Kidney (tissue), 14 donors: ENCODE data around the gene ADGRE2. TPM values are rescaled to one million over a fixed set of nuclear protein-coding genes. Genes with fewer than 3 reads are reported as not detected.

ENCODE experiments used
- DNase-seq, 5 donors: peaks; one replicate each; pipeline ENCODE4 v3.0.0-alpha.2; 2013 to 2020
- FAIRE-seq: peaks from 2 replicates; lab custom pipeline; 2012; peaks lifted over from hg19 to GRCh38; lab: Jason Lieb, UNC
- H3K27ac ChIP-seq, 2 donors: one replicate each; pipeline ENCODE4 v1.7.0; 2013; ENCODE audit warnings: low read depth in 2 of 2, low read length in 2 of 2, inconsistent platforms in 1 of 2
- H3K27me3 ChIP-seq: one replicate; pipeline ENCODE4 v1.7.1; 2013; ENCODE audit warnings: low read length, inconsistent platforms; ENCODE audit not compliant: control insufficient read depth, insufficient read depth
- H3K36me3 ChIP-seq, 3 donors: one replicate each; pipeline versions ENCODE4 v1.7.0 to v1.7.1; 2013; ENCODE audit warnings: low read length in 3 of 3, control low read depth in 1 of 3, inconsistent platforms in 1 of 3; ENCODE audit not compliant: insufficient read depth in 3 of 3, control insufficient read depth in 2 of 3
- H3K4me1 ChIP-seq, 3 donors: one replicate each; pipeline versions ENCODE4 v1.7.0 to v1.7.1; 2013; ENCODE audit warnings: low read length in 3 of 3, inconsistent platforms in 1 of 3, low read depth in 1 of 3; ENCODE audit not compliant: control insufficient read depth in 2 of 3, insufficient read depth in 2 of 3
- H3K4me3 ChIP-seq, 3 donors: one replicate each; pipeline versions ENCODE4 v1.7.0 to v1.8.1; 2013; ENCODE audit warnings: low read length in 3 of 3, control low read depth in 1 of 3, inconsistent platforms in 1 of 3
- H3K9ac ChIP-seq, 3 donors: one replicate each; pipeline versions ENCODE4 v1.7.0 to v1.7.1; 2013; ENCODE audit warnings: low read length in 3 of 3, control low read depth in 1 of 3, inconsistent platforms in 1 of 3
- H3K9me3 ChIP-seq, 3 donors: one replicate each; pipeline versions ENCODE4 v1.7.0 to v1.7.1; 2013; ENCODE audit warnings: low read length in 3 of 3, control low read depth in 1 of 3, inconsistent platforms in 1 of 3; ENCODE audit not compliant: control insufficient read depth in 2 of 3, insufficient read depth in 1 of 3
- intact Hi-C: fragments of 100-400 bp; cut with DNase I; formaldehyde crosslinking; loops from one replicate; pipeline ENCODE4 v1.11.1; 2022
- polyA plus RNA-seq: library from polyadenylated mRNA; stranded (reverse); fragments of 350-450 nt; fragmentation: Illumina TruSeq; extraction: RNeasy Lipid Tissue Mini Kit (QIAGEN cat#74804); gene quantifications from one replicate; pipeline ENCODE4 v1.2.3, GENCODE V29; 2014; ENCODE audit warnings: low read depth, low replicate concordance; ENCODE audit not compliant: insufficient read depth
- total RNA-seq: library from RNA; stranded (reverse); fragmentation: NEBNext Ultra II Directional; extraction: Animal tissue kit (Norgen Biotek cat#: 25700); gene quantifications from one replicate; pipeline ENCODE4 v1.2.1, GENCODE V29; 2021
- TF ChIP-seq, protein P1 (sequence below): IDR thresholded peaks from 3 replicates; pipeline ENCODE4 v1.5.1; 2012; ENCODE audit warnings: mild to moderate bottlenecking, moderate library complexity, borderline replicate concordance; ENCODE audit not compliant: insufficient read depth; ENCODE audit errors: extremely low read depth
- donor health status: control.
- donor health status: control.
- donor health status: control.
- donor health status: control.
- donor health status: control.
- donor health status: DM: yes; HTN: yes; CAD: no.
- donor health status: Normal renal cell carcinoma (clear cell type).

The ADGRE2 gene
- total and polyA plus RNA-seq, 2 donors from 2014 or later = 0.15 to 10.4 TPM

DNA sequence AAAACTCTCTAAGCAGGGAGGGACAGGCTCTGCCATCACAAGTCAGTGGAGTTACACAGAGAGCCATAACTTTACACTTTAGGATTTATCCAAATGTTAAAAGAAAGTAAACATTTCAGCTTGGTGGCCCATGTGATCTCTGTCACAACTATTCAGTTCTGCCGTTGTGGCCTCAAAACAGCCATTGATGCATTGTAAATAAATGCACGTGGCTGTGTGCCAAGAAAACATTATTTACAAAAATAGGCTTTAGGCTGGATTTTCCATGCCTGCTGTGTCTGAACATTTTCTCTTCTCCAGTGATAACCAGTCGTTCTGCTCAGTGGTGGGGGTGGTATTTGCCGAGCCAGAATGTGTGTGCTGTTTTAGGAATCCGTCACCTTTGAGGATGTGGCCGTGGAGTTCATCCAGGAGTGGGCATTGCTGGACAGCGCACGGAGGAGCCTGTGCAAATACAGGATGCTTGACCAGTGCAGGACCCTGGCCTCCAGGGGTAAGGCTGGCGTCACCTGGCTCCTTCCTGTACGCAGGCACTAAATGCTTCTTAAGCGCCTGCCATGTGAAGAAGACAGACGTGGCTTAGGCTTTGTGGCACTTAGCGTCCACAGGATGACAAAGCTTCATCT, 83.6 kb downstream of the ADGRE2 start:
- intact Hi-C loops = no loop called here
- Histone ChIP-seq H3K9me3 (no peaks in the 10 kb centered on the region), H3K4me3 (no peak overlapping the region), H3K4me1 (peaks cover 0 to 9% (median 0%) of the 10 kb centered on the region in 3 donors), H3K9ac (no peak overlapping the region), H3K36me3 (peaks cover 4 to 18% (median 15%) of the 10 kb centered on the region in 3 donors), H3K27me3 (no peaks in the 10 kb centered on the region), H3K27ac (no peak overlapping the region)
- TF ChIP-seq, protein P1, sequence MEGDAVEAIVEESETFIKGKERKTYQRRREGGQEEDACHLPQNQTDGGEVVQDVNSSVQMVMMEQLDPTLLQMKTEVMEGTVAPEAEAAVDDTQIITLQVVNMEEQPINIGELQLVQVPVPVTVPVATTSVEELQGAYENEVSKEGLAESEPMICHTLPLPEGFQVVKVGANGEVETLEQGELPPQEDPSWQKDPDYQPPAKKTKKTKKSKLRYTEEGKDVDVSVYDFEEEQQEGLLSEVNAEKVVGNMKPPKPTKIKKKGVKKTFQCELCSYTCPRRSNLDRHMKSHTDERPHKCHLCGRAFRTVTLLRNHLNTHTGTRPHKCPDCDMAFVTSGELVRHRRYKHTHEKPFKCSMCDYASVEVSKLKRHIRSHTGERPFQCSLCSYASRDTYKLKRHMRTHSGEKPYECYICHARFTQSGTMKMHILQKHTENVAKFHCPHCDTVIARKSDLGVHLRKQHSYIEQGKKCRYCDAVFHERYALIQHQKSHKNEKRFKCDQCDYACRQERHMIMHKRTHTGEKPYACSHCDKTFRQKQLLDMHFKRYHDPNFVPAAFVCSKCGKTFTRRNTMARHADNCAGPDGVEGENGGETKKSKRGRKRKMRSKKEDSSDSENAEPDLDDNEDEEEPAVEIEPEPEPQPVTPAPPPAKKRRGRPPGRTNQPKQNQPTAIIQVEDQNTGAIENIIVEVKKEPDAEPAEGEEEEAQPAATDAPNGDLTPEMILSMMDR = no peak
- FAIRE-seq (no peak), DNase-seq (no peak)

DNA sequence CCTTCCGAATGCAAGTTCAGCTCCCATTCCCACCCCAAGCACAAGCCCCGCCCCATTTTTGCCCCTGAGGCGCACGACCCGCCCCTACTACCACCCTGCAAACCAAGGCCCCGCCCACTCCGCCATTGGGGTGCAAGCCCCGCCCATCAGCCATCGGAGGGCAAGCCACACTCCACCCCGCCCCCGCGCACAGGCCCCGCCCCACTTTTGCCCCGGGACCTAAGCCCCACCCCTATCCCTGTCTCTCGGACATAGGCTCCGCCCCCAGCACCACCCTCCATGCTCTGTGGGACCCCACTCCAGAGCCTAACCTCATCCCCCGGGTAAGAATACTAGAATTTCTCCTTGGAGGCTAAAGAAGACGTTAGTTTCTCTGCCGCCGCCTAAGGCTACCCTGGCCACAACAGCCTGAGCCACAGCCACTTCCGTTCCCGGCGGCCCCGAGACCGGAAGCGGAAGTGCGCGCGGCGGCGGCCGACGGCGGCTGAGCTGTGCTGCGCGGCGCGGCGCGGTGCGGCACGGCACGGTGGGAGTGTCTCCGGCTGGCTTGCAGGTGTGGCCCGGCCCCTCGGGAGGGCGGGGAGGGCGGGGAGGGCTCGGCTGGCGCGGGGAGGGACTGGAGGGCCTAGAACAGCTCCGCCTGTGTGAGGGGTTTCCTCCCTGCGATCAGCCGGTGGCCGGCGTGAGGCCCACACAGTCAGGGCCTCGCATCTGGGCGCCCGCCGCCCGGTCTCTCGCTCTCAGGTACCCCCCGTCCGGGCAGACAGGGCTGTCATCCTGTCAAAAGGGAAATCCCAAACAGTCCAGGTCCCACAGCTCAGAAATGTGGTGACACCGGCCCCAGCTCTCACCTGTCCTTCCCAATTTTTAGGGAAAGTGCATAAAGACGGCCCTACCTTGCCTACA, 88.5 kb downstream of the ADGRE2 start, which contains the start of gene ZNF333:
Gene ZNF333 (plus strand): TSS at position 451 of the 906 bp plus-strand sequence. CDS start 3,444 bp downstream, outside the sequence.
- no peaks in the 10 kb centered on the region for H3K27me3 ChIP-seq
- peak within 1 kb of the TSS; percentile 97 to 98 for H3K27ac ChIP-seq
- TF ChIP-seq, protein P1 = peak; percentile 11
- peak within 1 kb of the TSS; percentile 86 to 96 (median 93) for H3K4me3 ChIP-seq
- H3K9ac ChIP-seq = peak within 1 kb of the TSS; percentile 76 to 91 (median 90)
- peaks cover 0 to 9% (median 0%) of the 10 kb centered on the region in 3 donors for H3K4me1 ChIP-seq
- H3K9me3 ChIP-seq = no peaks in the 10 kb centered on the region
- DNase-seq (peak; percentile 95 to 98 (median 97)), FAIRE-seq (no peak)
- peaks cover 0 to 4% (median 0%) of the 10 kb centered on the region in 3 donors for H3K36me3 ChIP-seq
- intact Hi-C loops = loop anchor here (10.0 kb wide), 1 partner anchor 115 kb away; the partner anchor contains the start of gene NDUFB7

DNA sequence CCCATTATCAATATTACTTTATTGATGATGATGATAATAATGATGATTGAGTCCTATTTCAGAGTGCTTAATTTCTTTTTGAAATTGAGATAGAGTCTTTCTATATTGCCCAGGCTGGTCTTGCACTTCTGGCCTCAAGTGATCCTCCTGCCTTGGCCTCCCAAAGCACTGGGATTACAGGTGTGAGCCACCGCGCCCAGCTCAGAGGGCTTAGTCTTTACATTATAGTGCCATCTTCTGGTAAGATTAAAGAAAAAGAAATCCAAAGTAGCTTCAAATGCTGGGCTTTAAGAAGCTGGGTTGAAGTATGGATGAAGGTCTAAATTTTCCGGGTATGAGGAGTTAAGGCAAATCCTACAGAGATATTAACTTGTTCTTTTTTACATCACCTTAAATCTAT, 91.9 kb downstream of the ADGRE2 start:
- DNase-seq = no peak
- TF ChIP-seq, protein P1 = no peak
- intact Hi-C loops = loop anchor here (10.0 kb wide), 1 partner anchor 112 kb away; the partner anchor contains the start of gene NDUFB7

More for the DNA sequence above, 91.9 kb downstream of the ADGRE2 start:
- Histone ChIP-seq H3K27me3 (no peaks in the 10 kb centered on the region), H3K4me3 (no peak overlapping the region), H3K4me1 (peaks cover 0 to 9% (median 0%) of the 10 kb centered on the region in 3 donors), H3K9ac (no peak overlapping the region), H3K27ac (no peak overlapping the region), H3K36me3 (no peaks in the 10 kb centered on the region), H3K9me3 (no peaks in the 10 kb centered on the region)
- no peak for FAIRE-seq
